ENCODE results near the gene SRMS.
A peak's percentile ranks its signal among the peaks of the same experiment; 100 is the strongest.

SRMS gene

DNA sequence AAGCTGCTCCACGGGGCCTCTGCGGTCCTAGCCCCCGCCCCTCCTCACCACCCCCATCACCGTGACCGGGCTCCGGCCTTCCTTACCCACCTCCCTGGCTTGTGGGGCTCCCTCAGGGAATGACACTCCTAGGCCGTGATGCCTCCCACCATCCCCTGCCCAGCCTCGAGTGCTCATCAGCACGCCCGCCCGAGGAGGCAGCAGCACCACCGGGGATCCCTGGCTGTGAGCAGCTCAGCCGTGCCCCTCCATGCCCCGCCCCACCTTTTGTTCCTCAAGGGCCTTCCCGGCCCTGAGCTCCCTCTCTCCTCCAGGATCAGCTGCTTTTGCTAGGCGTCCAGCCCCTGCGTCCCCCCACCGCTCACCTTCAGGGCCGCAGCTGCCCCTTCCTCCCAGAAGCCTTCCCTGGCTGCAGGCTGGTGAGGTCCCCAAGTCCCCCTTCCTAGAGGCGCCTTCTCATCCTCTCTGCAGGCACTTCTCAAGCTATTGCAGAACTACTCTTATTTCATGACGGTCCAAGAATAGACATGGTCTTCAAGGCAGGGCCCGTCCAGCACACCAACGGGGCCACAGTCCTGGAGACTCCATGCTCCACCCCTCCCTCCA is 9.4 kb upstream of the SRMS start:
- Histone ChIP-seq H3K27me3 (ENCODE audit: low read length) (no peaks in the 10 kb centered on the region), H3K4me3 (ENCODE audit: insufficient read depth, low read length, poor library complexity, severe bottlenecking) (no peak overlapping the region), H3K9me3 (ENCODE audit: insufficient read depth, low read length) (no peaks in the 10 kb centered on the region), H3K36me3 (ENCODE audit: low read length) (no peaks in the 10 kb centered on the region), H3K27ac (ENCODE audit: low read depth, low read length) (no peak overlapping the region), H3F3A (ENCODE audit: insufficient read depth) (peaks cover 3% of the 10 kb centered on the region; the same call in 1 of the 2 replicates), H3K9ac (ENCODE audit: low read length) (no peak overlapping the region), H3K79me2 (ENCODE audit: insufficient read depth, low read length) (no peaks in the 10 kb centered on the region), H3K4me2 (ENCODE audit: low read depth, low read length, poor library complexity, severe bottlenecking) (no peak overlapping the region), H4K20me1 (ENCODE audit: low read depth, low read length) (no peaks in the 10 kb centered on the region), H3K9me2 (replicated peaks; ENCODE audit: insufficient read depth, low read length) (no peaks in the 10 kb centered on the region), H2AFZ (ENCODE audit: low read depth, low read length, severe bottlenecking) (no peak overlapping the region)
- TF ChIP-seq, protein P1, sequence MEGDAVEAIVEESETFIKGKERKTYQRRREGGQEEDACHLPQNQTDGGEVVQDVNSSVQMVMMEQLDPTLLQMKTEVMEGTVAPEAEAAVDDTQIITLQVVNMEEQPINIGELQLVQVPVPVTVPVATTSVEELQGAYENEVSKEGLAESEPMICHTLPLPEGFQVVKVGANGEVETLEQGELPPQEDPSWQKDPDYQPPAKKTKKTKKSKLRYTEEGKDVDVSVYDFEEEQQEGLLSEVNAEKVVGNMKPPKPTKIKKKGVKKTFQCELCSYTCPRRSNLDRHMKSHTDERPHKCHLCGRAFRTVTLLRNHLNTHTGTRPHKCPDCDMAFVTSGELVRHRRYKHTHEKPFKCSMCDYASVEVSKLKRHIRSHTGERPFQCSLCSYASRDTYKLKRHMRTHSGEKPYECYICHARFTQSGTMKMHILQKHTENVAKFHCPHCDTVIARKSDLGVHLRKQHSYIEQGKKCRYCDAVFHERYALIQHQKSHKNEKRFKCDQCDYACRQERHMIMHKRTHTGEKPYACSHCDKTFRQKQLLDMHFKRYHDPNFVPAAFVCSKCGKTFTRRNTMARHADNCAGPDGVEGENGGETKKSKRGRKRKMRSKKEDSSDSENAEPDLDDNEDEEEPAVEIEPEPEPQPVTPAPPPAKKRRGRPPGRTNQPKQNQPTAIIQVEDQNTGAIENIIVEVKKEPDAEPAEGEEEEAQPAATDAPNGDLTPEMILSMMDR (IDR thresholded peaks at IDR 0.05; ENCODE audit: insufficient read depth, low read length, poor library complexity, severe bottlenecking) = no peak
- TF ChIP-seq EZH2phosphoT487 (conservative IDR thresholded peaks at IDR 0.05; ENCODE audit: low read length) = no peak

DNA sequence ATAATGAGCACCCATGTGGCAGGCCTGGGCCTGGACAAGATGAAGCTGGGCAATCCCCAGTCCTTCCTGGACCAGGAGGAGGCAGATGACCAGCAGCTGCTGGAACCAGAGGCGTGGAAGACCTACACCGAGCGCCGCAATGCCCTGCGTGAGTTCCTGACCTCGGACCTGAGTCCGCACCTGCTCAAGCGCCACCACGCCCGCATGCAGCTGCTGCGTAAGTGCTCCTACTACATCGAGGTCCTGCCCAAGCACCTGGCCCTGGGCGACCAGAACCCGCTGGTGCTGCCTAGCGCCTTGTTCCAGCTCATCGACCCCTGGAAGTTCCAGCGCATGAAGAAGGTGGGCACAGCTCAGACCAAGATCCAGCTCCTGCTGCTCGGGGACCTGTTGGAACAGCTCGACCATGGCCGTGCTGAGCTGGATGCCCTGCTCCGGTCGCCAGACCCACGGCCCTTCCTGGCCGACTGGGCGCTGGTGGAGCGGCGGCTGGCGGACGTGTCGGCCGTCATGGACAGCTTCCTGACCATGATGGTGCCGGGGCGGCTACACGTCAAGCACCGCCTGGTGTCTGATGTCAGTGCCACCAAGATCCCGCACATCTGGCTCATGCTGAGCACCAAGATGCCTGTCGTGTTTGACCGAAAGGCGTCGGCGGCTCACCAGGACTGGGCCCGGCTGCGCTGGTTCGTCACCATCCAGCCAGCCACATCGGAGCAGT is 8.3 kb upstream of the SRMS start:
- Histone ChIP-seq H2AFZ (ENCODE audit: low read depth, low read length, severe bottlenecking) (no peak overlapping the region), H3K9ac (ENCODE audit: low read length) (no peak overlapping the region), H3K27ac (ENCODE audit: low read depth, low read length) (no peak overlapping the region), H3K4me3 (ENCODE audit: insufficient read depth, low read length, poor library complexity, severe bottlenecking) (no peak overlapping the region), H3K27me3 (ENCODE audit: low read length) (no peaks in the 10 kb centered on the region), H3K9me3 (ENCODE audit: insufficient read depth, low read length) (no peaks in the 10 kb centered on the region), H3K79me2 (ENCODE audit: insufficient read depth, low read length) (no peaks in the 10 kb centered on the region), H3K36me3 (ENCODE audit: low read length) (no peaks in the 10 kb centered on the region), H3K9me2 (replicated peaks; ENCODE audit: insufficient read depth, low read length) (no peaks in the 10 kb centered on the region), H4K20me1 (ENCODE audit: low read depth, low read length) (no peaks in the 10 kb centered on the region), H3K4me2 (ENCODE audit: low read depth, low read length, poor library complexity, severe bottlenecking) (no peak overlapping the region), H3F3A (ENCODE audit: insufficient read depth) (peaks cover 3% of the 10 kb centered on the region; the same call in 1 of the 2 replicates)
- TF ChIP-seq EZH2phosphoT487 (conservative IDR thresholded peaks at IDR 0.05; ENCODE audit: low read length) = no peak
- TF ChIP-seq, protein P1 (IDR thresholded peaks at IDR 0.05; ENCODE audit: insufficient read depth, low read length, poor library complexity, severe bottlenecking) = no peak

DNA sequence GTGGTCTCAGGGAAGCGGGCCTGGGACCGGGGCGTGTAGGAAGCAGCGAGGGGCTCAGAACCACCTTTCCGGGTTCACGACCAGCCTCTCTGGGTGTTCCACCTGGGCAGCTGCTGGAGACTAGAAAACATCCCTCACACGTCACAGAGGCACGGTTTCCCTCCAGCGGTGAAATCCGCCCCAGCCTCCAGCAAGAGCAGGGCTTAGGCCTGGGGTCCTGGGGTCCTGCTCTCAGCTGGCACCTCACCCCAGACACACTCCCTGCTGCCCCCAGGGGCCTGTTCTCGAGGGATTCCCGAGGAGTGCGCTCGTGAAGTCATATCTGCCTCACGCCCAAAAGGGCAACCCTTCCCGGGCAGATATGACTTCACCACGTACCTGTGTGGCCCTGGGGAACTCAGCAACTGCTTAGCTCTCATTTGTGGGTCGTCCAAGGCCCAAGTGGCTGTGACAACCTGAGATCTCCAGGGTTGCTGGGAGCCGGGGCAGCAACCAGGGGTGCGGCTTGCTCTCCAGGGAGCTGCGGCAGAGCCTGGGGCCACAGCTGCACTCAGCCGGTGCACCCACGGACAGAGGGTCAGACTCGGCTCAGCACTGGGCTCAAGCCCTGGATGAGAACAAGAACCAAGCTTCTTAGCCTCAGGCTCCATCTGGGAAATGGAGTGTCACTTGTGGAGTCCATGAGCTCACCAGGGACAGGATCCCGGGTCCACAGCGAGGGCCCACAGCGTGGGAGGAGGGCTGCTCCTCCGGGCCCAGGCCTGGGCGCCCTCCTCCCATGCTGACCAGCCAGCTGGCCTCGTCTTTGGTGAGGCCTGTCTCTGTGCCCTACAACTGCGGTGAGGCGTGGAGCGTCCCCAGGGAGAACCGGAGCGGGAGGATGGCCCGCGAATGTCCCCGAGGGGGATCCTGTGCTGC is 7.1 kb upstream of the SRMS start:
- no peak overlapping the region for H3K27ac ChIP-seq (ENCODE audit: low read depth, low read length)
- no peaks in the 10 kb centered on the region for H3K27me3 ChIP-seq (ENCODE audit: low read length)
- H3F3A ChIP-seq (ENCODE audit: insufficient read depth) = peaks cover 3% of the 10 kb centered on the region; the same call in 1 of the 2 replicates
- H3K79me2 ChIP-seq (ENCODE audit: insufficient read depth, low read length) = no peaks in the 10 kb centered on the region
- TF ChIP-seq, protein P1 (IDR thresholded peaks at IDR 0.05; ENCODE audit: insufficient read depth, low read length, poor library complexity, severe bottlenecking) = no peak
- TF ChIP-seq EZH2phosphoT487 (conservative IDR thresholded peaks at IDR 0.05; ENCODE audit: low read length) = 0 out of 2 replicates have a peak, but pooled peaks have one; percentile 16
- no peak overlapping the region for H2AFZ ChIP-seq (ENCODE audit: low read depth, low read length, severe bottlenecking)
- H3K9ac ChIP-seq (ENCODE audit: low read length) = no peak overlapping the region
- H3K4me2 ChIP-seq (ENCODE audit: low read depth, low read length, poor library complexity, severe bottlenecking) = no peak overlapping the region
- H3K9me2 ChIP-seq (replicated peaks; ENCODE audit: insufficient read depth, low read length) = no peaks in the 10 kb centered on the region
- H3K4me3 ChIP-seq (ENCODE audit: insufficient read depth, low read length, poor library complexity, severe bottlenecking) = no peak overlapping the region
- H3K9me3 ChIP-seq (ENCODE audit: insufficient read depth, low read length) = no peaks in the 10 kb centered on the region
- H4K20me1 ChIP-seq (ENCODE audit: low read depth, low read length) = no peaks in the 10 kb centered on the region
- no peaks in the 10 kb centered on the region for H3K36me3 ChIP-seq (ENCODE audit: low read length)

All from SU-DHL-6 (cell line).